Measurements from ENCODE around the gene DYRK1A. TPM values are rescaled to one million over a fixed set of nuclear protein-coding genes. Genes with fewer than 3 reads are reported as not detected.

Gene DYRK1A
- polyA plus RNA-seq, 1 donor from 2014 or later: 94.8 TPM

GRCh38 chr21:37416914-37417313 lies 50.3 kb downstream of the DYRK1A start:
- Histone ChIP-seq H3K4me2 (ENCODE audit: low read length) (no peak overlapping the region), H3K79me2 (replicated peaks; ENCODE audit: insufficient read depth, low read length) (peaks cover 98% of the 10 kb centered on the region), H4K20me1 (ENCODE audit: insufficient read depth) (peaks cover 3% of the 10 kb centered on the region), H3K4me3 (ENCODE audit: low read length) (no peak overlapping the region), H3K9me3 (ENCODE audit: low read length) (no peaks in the 10 kb centered on the region), H2AFZ (ENCODE audit: low read depth, low read length) (no peak overlapping the region), H3K27ac (ENCODE audit: low read length) (no peak overlapping the region), H3F3A (ENCODE audit: insufficient read depth, low read length, poor library complexity, severe bottlenecking) (no peaks in the 10 kb centered on the region), H3K9ac (ENCODE audit: low read length) (no peak overlapping the region), H3K9me2 (ENCODE audit: insufficient read depth, low read length) (no peaks in the 10 kb centered on the region), H3K36me3 (ENCODE audit: insufficient read depth, low read length) (no peaks in the 10 kb centered on the region), H3K27me3 (ENCODE audit: insufficient read depth, low read depth, low read length) (no peaks in the 10 kb centered on the region)
- TF ChIP-seq, protein P1, sequence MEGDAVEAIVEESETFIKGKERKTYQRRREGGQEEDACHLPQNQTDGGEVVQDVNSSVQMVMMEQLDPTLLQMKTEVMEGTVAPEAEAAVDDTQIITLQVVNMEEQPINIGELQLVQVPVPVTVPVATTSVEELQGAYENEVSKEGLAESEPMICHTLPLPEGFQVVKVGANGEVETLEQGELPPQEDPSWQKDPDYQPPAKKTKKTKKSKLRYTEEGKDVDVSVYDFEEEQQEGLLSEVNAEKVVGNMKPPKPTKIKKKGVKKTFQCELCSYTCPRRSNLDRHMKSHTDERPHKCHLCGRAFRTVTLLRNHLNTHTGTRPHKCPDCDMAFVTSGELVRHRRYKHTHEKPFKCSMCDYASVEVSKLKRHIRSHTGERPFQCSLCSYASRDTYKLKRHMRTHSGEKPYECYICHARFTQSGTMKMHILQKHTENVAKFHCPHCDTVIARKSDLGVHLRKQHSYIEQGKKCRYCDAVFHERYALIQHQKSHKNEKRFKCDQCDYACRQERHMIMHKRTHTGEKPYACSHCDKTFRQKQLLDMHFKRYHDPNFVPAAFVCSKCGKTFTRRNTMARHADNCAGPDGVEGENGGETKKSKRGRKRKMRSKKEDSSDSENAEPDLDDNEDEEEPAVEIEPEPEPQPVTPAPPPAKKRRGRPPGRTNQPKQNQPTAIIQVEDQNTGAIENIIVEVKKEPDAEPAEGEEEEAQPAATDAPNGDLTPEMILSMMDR (IDR thresholded peaks at IDR 0.05; ENCODE audit: poor library complexity, severe bottlenecking): no peak
- TF ChIP-seq TAF1 (IDR thresholded peaks at IDR 0.05; ENCODE audit: low read depth) (no peak), EP300 (conservative IDR thresholded peaks at IDR 0.05; ENCODE audit: poor library complexity, severe bottlenecking) (no peak), EZH2 (IDR thresholded peaks at IDR 0.05; ENCODE audit: borderline replicate concordance, insufficient read depth, low read length, poor library complexity, severe bottlenecking) (no peak), MXI1 (conservative IDR thresholded peaks at IDR 0.05; ENCODE audit: poor library complexity, severe bottlenecking) (no peak), REST (IDR thresholded peaks at IDR 0.05; ENCODE audit: borderline replicate concordance) (no peak), RAD21 (conservative IDR thresholded peaks at IDR 0.05) (no peak), SMC3 (conservative IDR thresholded peaks at IDR 0.05; ENCODE audit: poor library complexity) (no peak), POLR2AphosphoS5 (IDR thresholded peaks at IDR 0.05) (no peak)

DNA sequence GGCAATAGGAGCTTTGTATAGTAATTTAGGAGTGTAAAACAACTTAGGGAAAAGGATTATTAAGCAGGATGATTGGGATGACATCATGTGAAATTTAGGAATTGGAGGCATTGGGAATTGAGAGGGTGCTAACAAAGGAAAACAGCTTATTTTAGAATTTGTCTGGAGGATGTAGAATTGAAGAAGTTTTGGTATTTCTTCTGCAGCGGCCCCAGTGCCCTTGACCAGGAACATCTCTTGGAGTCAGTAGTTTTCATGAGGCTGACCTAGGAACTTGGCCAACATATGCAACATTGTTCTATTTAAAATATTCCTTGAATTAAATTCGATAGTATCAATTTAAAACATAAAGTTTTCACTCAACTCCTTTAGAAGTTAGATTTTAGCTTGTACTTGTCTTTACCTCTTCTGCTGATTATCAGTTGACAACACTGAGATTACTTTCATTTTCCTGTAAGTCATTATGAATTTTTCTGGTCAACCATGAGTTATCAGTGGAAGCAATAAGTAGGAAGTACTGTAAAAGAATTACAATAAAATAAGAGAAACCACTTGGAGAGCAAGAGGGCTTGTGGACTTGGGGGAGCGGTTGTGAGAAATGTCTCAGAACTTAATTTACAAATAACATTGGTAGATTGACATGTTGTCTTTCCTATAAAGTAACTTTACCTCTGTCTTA lies 52.8 kb downstream of the DYRK1A start:
- Histone ChIP-seq H3F3A (ENCODE audit: insufficient read depth, low read length, poor library complexity, severe bottlenecking) (no peaks in the 10 kb centered on the region), H3K27me3 (ENCODE audit: insufficient read depth, low read depth, low read length) (no peaks in the 10 kb centered on the region), H3K79me2 (replicated peaks; ENCODE audit: insufficient read depth, low read length) (peaks cover 100% of the 10 kb centered on the region), H3K27ac (ENCODE audit: low read length) (no peak overlapping the region), H2AFZ (ENCODE audit: low read depth, low read length) (no peak overlapping the region), H3K36me3 (ENCODE audit: insufficient read depth, low read length) (no peaks in the 10 kb centered on the region), H3K4me2 (ENCODE audit: low read length) (no peak overlapping the region), H3K9me2 (ENCODE audit: insufficient read depth, low read length) (no peaks in the 10 kb centered on the region), H3K9me3 (ENCODE audit: low read length) (no peaks in the 10 kb centered on the region), H4K20me1 (ENCODE audit: insufficient read depth) (peaks cover 3% of the 10 kb centered on the region), H3K9ac (ENCODE audit: low read length) (no peak overlapping the region), H3K4me3 (ENCODE audit: low read length) (no peak overlapping the region)
- TF ChIP-seq TAF1 (IDR thresholded peaks at IDR 0.05; ENCODE audit: low read depth): no peak
- TF ChIP-seq RAD21 (conservative IDR thresholded peaks at IDR 0.05): no peak
- TF ChIP-seq EZH2 (IDR thresholded peaks at IDR 0.05; ENCODE audit: borderline replicate concordance, insufficient read depth, low read length, poor library complexity, severe bottlenecking): no peak
- no peak for TF ChIP-seq MXI1 (conservative IDR thresholded peaks at IDR 0.05; ENCODE audit: poor library complexity, severe bottlenecking)
- no peak for TF ChIP-seq POLR2AphosphoS5 (IDR thresholded peaks at IDR 0.05)
- no peak for TF ChIP-seq SMC3 (conservative IDR thresholded peaks at IDR 0.05; ENCODE audit: poor library complexity)
